GM18498 (cell line): ENCODE data around the gene VN1R4.
"Not testable (repeated sequence)": the region's sequence is repeated elsewhere in the genome, so short reads cannot be mapped to it uniquely, and the experiment has no call there.

Source experiments
- ATAC-seq: cut with Tn5 transposase; IDR thresholded peaks from one replicate; pipeline ENCODE4 v1.9.1; 2021; ENCODE audit warnings: mild to moderate bottlenecking, moderate library complexity; ENCODE audit not compliant: unreplicated experiment

The VN1R4 gene, protein sequence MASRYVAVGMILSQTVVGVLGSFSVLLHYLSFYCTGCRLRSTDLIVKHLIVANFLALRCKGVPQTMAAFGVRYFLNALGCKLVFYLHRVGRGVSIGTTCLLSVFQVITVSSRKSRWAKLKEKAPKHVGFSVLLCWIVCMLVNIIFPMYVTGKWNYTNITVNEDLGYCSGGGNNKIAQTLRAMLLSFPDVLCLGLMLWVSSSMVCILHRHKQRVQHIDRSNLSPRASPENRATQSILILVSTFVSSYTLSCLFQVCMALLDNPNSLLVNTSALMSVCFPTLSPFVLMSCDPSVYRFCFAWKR

DNA sequence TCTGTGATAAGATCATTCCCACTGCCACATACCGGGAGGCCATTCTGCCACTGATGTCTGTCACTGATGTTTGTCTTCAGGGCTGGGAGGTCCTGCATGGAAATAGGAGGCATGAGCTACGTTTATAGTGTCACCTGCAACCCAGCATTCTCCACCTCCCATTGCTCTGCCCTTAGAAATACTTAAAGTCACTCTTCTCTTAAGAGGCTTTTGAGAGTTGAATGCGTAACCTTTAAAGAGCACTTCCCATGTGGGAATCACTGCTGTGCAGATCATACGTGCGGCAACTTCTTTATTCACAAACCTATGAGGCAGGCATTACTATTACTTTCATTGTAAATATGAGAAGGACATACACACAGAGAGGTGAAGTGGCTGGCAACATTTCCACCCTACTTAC is at the start of gene VN1R4:
VN1R4 (minus strand) TSS at position 101 of the 400 bp plus-strand sequence; CDS start at position 43, 58 bp downstream.
- not testable (repeated sequence) for ATAC-seq

DNA sequence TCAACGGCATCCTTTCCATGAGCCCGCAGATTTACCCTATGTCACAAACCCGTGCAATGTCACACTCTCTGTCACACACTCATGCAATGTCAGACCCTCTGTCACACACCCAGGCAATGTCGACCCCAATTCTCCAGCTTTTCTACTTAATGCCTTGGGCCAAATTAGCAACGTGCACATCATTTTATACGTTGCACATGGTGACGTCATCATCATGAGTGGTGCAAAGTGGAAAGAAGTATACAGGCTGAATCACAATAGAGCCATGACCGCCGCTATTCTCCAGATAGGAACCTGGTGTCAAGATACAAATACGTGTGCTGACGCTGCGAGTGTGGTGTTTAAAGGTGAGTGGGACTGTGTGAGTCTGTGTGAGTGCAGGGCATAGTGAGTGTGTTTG is 44.4 kb upstream of the VN1R4 start:
- no peak for ATAC-seq

DNA sequence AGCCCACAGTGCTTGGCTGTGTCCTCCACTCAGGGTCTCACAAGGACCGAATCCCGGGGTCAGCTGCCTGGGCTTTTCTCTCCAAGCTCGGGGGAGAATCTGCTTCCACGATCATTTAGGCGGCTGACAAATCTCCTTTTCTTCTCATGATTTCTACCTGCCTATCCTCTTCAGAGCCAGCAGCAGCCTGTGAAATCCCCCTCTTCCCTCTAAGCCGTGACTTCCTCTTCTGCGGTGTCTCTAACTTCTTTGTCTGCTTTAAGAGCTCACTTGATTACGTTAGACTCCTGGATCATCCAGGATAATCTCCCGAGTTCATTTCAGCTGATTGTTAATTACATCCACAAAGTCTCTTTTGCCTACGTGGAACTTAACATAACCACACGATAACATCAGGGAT is 43.5 kb upstream of the VN1R4 start:
- no peak for ATAC-seq

DNA sequence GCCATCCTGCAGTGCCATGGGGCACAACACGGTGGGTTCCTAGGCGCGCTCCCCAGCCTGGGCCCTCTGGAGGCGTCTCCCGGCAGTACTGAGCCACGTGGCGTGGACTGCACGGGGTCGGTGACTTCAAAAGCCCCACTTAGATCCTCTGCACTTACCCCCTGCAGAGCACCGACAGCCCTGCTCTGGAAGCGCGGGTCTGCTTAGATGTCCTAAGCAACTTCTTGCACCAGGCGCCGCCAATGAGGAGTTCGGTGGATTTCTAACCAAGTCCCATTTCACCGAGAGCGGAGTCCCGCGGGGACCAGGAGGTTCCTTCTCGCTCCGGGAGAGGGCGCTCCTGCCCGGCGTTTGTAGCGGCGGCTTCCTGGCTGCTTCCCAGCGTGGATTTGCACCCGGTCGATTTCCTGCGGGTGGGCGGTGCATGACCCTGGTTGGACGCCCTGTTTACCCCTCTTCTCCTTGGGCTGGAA is 40.9 kb upstream of the VN1R4 start:
- no peak for ATAC-seq

DNA sequence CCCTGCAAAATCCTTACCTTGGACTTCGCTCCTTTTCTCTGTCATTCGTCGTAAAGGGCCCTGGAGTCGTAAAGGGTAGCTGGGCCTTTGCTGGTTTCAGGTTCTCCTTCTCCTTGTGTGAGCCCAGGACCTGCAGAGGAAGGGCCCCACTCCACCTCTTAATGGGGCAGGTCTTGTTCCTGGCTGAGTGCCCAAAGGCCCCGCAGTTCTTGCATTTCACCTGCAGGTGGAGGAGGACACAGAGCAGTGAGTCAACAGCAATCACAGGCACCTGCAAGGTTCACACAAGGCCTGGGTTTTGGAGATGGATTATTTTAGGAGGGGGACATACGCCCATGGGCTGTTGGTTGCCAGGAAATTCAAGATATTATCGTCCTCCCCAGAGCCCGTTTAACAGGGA is 33.8 kb upstream of the VN1R4 start:
- not testable (repeated sequence) for ATAC-seq

DNA sequence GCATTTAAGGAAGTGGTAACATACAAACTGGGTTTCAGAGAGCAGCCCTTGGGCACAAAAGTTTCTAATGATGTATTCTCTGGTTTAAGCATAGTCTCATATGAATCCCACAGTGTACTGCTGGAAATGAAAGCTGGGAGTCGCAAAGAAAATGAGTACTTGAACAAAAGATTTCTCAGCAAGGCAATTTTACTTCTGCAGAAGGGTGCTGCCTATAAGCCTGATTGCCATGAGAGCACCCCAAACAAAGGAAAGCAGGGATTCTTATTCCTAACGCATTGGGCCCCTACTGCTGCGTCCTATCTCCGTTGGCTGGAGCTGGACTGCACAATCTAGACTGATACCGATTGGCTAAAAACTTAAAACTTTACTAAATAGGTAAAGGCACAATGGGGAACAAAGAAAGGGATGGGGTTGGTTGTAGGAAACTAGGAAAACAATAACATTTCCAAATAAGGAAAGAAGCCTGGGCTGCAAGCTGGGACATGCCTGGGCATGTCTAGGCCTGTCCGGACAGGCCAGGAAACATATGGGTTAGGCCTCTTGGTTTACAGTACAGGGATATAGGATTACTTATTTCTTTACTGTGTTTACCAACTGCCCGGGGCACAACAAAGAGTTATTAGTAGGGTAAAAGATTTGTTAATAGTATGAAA is 27.4 kb upstream of the VN1R4 start:
- ATAC-seq = no peak

DNA sequence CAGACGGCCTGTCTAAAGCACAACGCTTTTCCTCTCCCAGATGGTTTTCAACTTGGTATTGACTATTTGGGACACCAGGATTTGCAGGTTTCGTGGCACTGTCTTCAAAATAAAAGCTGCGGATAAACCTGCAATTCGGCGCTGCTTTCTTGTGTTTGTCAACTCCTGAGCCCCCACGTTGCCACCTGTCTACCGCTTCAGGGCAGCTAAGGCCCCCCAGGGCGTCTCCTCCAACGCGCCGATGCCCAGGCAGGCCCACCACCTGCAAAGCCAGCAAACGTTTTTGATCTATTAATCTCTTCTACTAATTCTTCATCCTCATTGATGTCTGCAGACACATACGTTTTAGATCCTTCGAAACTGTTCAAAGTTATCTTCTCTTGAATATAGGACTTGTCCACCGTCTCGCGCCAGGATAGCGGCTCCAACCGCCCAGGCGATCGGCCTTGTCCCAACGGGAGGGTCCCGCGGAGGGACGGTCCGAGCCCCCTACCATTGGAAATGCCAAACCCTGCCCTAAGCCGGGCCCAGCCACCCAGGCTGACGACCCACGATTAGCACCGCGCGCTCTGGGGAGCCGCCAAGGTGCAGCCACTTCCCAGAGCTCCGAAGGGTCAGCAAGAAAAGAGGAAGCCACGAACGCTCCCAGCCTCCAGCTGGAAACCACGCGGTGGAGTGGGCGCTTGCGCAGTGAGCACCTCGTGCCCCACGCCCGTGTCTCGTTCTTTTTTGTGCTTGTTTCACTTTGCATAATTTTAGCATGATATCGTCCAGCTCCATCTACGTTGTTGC is 23.4 kb upstream of the VN1R4 start:
- no peak for ATAC-seq

DNA sequence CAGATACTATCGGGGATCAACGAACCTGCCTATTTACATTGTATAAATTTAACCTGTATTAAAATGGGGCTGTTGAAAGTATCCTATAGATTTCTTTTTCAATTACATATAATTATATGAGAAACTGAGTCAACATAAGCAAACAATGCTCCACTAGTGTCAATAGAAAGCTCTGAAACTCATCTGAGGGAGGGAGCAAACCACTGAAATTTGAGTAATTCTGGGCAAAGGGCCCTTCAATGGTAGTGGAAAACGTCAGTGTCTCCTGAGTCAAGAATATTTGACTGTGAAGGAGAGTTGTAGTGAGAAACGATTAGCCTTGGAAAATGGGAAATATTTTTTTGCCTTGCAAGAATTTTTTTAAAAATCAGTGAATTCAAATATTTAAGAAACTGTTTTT is 17.6 kb upstream of the VN1R4 start:
- no peak for ATAC-seq

DNA sequence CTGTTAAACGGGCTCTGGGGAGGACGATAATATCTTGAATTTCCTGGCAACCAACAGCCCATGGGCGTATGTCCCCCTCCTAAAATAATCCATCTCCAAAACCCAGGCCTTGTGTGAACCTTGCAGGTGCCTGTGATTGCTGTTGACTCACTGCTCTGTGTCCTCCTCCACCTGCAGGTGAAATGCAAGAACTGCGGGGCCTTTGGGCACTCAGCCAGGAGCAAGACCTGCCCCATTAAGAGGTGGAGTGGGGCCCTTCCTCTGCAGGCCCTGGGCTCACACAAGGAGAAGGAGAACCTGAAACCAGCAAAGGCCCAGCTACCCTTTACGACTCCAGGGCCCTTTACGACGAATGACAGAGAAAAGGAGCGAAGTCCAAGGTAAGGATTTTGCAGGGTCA is 14.4 kb upstream of the VN1R4 start:
- ATAC-seq = not testable (repeated sequence)

DNA sequence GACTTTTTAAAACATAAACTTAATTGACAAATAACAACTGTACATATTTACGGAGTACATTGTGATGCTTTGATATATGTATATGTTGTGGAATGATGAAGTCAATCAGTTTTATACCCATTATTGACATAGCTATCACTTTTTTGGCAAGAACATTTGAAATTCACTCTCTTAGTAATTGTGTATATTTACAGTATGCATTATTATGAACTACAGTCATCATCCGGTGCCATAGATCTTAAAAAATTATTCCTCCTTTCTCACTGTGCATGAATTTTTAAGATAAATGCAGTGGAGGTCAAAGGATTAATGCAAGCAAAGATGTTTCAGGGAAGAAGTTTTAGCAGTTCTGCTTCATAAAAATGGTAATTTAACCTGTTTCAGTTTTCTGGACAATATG is 8.0 kb upstream of the VN1R4 start:
- no peak for ATAC-seq

DNA sequence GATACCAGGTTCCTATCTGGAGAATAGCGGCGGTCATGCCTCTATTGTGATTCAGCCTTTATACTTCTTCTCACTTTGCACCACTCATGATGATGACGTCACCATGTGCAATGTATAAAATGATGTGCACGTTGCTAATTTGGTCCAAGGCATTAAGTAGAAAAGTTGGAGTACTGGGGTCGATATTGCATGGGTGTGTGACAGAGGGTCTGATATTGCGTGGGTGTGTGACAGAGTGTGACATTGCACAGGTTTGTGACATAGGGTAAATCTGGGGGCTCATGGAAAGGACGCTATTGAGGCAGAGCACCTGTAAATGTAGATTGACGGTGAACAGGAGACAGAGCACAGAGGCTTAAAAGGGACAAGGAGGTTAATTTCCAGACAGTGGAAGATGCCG is 4.5 kb upstream of the VN1R4 start:
- no peak for ATAC-seq

DNA sequence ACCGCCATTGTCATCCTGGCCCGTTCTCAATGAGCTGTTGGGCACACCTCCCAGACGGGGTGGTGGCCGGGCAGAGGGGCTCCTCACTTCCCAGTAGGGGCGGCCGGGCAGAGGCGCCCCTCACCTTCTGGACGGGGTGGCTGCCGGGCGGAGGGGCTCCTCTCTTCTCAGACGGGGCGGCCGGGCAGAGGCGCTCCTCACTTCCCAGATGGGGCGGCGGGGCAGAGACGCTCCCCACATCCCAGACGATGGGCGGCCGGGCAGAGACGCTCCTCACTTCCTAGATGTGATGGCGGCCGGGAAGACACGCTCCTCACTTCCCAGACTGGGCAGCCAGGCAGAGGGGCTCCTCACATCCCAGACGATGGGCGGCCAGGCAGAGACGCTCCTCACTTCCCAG is 2.3 kb upstream of the VN1R4 start:
- ATAC-seq = not testable (repeated sequence)

DNA sequence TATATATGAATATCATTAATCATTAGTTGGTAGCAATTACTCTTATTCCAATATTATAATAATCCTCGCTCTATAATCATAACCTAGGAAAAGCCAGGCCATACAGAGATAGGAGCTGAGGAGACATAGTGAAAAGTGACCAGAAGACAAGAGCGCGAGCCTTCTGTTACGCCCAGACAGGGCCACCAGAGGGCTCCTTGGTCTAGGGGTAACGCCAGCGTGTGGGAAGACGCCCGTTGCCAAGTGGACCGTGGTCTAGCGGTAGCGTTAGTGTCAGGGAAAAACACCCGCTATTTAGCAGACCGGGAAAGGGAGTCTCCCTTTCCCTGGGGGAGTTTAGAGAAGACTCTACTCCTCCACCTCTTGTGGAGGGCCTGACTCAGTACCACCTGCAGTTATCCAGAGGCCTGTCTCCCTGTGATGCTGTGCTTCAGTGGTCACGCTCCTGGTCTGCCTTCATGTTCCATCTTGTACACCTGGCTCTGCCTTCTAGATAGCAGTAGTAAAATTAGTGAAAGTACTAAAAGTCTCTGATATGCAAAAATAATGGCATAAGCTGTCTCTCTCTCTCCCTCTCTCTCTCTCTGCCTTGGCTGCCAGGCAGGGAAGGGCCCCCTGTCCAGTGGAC is 9.7 kb downstream of the VN1R4 start, which contains the start of gene VN1R2:
VN1R2 (plus strand) TSS at position 578 of the 628 bp plus-strand sequence. CDS start 84 bp downstream, outside the sequence.
- ATAC-seq = not testable (repeated sequence)

DNA sequence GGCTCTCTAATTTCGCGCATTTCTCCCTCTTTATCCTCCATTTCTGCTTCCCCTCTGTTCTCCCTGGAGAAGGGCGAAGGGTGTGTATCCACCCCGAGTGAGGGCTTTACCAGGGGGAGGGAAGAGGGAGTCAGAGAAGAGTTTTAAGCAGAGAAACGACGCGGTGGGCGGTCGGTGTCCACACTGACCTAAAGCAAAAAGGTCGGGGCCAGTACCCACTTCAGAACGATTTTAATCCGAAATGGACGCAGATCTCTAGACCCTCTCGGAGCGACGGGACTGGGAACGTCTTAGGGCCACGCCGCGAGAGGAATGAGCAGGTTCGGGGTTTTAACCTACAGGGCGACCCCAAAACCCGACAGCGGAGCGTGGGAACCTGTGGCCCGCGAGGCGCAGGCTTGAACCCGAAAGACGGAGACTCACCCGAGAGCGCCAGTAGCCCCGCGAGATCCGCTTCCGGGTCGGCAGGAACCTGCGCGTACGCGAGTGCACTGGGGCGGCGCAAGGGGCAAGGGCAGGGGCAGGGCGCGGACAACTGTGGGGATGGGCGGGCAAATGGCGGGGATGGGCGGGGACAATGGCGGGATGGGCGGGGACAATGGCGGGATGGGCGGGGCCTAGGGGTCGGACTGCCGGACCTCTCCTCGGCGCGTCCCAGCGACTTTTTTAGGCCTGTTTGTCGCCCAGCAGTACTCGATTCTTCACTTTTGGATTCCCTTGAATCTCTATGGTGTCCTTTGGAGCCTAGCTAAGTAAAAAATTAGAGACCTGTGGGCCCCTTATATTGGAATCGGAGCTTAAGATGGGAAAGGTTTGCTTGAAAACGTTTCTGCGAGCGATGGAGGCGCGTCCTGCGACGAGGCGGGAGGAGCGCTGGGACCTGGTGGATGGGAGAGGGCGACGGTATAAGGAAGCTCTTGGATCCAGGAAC is 12.8 kb downstream of the VN1R4 start, which contains the start of gene ZNF677:
ZNF677 (minus strand) TSS at position 463 of the 931 bp plus-strand sequence. CDS start 3,323 bp downstream, outside the sequence.
- ATAC-seq = no peak

DNA sequence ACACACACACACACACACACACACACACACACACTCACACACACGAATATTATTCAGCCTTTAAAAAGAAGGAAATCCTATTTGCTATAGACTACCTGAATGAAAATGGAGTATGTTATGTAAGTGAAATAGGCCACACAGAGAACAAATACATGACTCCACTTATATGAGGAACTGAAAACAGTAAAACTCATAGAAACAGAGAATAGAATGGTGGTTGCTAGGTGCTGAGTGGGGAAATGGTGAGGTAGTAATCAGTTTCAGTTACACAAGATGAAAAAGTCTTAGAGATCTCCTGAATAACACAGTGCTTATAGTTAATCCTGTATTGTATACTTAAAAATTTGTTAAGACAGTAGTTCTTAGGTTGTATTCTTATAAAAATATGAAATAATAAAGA is 21.0 kb downstream of the VN1R4 start:
- ATAC-seq = no peak

DNA sequence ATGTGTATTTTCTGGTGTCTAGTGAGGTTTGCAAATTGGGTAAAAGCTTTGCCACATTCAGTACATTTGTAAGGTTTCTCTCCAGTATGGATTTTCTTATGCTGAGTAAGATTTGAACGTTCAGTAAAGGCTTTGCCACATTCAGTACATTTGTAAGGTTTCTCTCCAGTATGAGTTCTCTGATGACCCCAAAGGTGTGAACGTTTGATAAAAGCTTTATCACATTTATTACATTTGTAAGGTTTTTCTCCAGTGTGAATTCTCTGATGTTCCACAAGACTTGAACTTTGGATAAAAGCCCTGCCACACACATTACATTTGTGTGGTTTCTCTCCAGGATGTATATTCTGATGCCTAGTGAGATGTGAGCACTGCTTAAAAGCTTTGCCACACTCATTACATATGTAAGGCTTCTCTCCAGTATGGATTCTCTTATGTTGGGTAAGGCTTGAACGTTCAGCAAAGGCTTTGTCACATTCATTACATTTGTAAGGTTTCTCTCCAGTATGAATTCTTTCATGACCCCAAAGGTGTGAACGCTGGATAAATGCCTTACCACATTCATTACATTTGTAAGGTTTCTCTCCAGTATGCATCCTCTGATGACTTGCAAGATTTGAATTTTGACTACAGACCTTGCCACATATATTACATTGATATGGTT is 30.3 kb downstream of the VN1R4 start:
- ATAC-seq = no peak

DNA sequence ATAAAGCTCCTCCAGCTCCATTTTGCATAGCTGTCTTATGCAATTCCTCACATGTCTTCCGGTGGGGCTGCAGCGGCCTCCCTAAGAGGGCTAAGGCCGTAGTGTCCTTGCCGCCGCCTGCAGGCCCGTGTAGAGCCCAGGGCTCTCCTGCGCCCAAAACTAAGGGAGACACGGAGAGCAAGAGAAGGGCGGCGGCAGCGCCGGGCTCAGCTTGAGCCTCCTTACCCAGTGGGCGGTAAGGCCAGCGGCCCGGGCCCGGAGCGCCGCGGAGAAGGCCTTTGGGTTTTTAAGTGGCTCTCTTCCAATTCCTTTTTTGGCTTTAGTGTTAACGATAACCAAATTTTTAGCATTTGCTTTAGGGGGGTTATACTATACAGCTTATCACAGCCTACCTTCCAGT is 42.9 kb downstream of the VN1R4 start:
- ATAC-seq = no peak

DNA sequence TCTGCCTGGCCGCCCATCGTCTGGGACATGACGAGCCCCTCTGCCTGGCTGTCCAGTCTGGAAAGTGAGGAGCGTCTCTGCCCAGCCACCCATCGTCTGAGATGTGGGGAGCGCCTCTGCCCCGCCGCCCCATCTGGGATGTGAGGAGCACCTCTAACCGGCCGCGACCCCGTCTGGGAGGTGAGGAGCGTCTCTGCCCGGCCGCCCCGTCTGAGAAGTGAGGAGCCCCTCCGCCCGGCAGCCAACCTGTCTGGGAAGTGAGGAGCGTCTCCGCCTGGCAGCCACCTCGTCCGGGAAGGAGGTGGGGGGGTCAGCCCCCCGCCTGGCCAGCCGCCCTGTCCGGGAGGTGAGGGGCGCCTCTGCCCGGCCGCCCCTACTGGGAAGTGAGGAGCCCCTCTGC is 44.8 kb downstream of the VN1R4 start:
- not testable (repeated sequence) for ATAC-seq
